GM12864 (cell line): Measurements from ENCODE around the gene TMEM150A.
A peak's percentile ranks its signal among the peaks of the same experiment; 100 is the strongest.

ENCODE experiments used
- DNase-seq: peaks from one replicate; pipeline ENCODE4 v3.0.0-alpha.2; 2011; ENCODE audit warnings: low read depth
- H3K4me3 ChIP-seq: 2 replicates; pipeline ENCODE4 v1.5.1; 2011; ENCODE audit warnings: mild to moderate bottlenecking, low read depth, low read length, control low read depth
- TF ChIP-seq, protein P1 (sequence below): IDR thresholded peaks from 2 replicates; pipeline ENCODE4 v1.5.1; 2011; ENCODE audit warnings: low read depth, mild to moderate bottlenecking, moderate library complexity, low read length, control low read depth, inconsistent platforms; ENCODE audit errors: missing control alignments

Gene TMEM150A

DNA sequence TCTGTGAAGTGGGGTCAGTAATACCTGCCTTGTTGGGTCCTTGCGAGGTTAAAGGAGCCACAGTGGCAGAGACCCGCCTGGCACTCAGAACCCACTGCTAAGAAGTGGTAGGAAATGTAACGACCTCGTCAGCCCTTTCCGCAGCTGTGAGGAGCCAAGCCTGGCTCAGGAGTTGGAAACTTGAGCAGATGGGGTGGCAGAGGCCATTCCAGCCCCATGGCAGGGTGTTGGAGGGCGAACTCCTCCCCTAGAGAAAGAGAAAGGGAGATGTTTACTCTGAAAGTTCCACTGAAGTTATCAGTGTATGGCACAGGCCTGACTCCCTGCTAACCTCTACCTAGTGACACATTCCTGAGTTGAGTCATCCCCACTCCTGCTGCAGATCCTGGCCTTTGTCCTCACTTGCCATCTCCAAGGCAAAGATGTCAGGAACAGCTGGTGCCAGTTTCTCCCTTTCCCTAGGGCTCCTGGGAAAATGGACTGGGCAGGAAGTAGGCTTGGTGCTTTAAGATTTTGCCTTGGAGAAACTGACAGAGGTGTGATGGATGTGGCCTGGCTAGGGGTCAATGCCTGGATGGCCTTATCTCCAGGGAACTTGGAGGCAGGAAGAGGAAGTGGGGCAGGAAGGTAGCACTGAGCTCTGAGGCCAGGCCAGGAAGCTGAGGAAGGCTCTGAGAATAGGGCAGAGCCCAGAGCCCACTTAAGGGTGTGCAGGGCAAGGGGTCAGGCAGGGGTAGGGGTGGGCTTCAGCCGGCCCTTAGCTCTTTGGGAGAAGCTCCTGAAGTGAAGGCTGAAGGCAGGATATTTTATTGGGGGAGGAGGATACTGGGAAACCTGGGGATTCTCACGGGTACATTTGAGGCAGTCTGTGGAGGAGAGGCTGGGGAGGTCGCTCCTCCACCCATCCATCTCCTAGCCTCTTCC lies 17.4 kb downstream of the TMEM150A start:
- DNase-seq: no peak
- TF ChIP-seq, protein P1, sequence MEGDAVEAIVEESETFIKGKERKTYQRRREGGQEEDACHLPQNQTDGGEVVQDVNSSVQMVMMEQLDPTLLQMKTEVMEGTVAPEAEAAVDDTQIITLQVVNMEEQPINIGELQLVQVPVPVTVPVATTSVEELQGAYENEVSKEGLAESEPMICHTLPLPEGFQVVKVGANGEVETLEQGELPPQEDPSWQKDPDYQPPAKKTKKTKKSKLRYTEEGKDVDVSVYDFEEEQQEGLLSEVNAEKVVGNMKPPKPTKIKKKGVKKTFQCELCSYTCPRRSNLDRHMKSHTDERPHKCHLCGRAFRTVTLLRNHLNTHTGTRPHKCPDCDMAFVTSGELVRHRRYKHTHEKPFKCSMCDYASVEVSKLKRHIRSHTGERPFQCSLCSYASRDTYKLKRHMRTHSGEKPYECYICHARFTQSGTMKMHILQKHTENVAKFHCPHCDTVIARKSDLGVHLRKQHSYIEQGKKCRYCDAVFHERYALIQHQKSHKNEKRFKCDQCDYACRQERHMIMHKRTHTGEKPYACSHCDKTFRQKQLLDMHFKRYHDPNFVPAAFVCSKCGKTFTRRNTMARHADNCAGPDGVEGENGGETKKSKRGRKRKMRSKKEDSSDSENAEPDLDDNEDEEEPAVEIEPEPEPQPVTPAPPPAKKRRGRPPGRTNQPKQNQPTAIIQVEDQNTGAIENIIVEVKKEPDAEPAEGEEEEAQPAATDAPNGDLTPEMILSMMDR: no peak
- H3K4me3 ChIP-seq: peak overlapping the region; percentile 68

DNA sequence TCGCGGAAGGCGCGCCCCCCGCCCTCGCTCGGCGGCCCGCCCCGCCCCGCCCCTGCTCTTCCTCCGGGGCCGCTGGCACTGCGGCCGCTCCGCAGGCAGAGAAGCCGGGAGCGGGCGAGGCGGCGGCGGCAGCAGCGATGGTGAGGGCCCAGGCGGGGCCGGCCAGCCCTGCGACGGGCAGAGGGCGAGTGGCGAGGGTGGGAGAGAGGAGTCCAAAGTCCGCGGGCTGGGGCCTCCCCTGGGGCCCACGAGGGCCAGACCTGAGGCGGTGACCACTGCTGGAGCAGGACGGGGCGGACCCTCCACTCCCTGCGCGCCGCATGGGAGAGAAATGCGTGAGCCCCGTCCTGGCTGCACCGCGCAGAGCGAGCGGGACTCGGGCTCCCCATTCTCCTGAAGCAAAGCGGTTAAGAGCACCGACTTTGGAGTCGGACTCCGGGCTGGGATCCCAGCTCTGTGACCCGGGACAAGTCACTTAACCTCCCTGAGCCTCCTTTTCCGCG lies 18.1 kb downstream of the TMEM150A start, which contains the start of gene VAMP5:
TSS of gene VAMP5 (plus strand) at position 78 of the 503 bp plus-strand sequence. CDS start at position 138, 60 bp downstream.
- TF ChIP-seq, protein P1: no peak
- DNase-seq: no peak
- H3K4me3 ChIP-seq: peak within 1 kb of the TSS; percentile 68

DNA sequence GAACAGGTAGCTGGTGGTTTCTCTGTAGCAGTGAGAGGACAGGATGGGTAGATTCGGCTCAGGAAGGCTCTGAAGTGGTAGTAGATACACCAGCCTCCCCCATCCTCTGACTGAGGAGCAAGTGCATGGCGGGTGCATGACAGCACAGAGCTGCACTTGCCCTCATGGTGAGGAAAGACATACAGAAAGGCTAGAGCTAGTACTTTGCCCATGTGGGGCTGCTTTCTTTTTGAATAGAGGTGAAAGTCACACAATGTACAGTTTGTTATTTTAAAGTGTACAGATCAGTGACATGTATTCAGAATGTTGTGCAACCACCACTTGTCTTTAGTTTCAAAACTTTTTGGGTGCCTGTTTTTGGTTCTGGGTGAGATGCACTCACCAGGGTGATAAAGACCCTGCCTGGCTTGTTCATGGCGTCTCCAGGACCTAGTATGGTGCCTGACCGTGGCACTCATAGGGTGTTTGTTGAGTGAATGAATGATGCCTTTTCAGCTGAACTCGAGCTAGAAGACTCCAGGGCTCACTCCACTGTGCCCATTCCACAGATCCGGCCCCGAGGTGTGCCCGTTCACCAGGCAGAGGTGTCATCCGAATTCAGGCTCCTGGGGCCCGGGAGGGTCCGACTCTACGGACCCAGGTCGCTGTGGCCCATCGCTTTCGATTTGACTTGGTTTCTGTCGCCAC lies 18.7 kb downstream of the TMEM150A start:
- peak overlapping the region; percentile 68 for H3K4me3 ChIP-seq
- no peak for DNase-seq
- TF ChIP-seq, protein P1: no peak

DNA sequence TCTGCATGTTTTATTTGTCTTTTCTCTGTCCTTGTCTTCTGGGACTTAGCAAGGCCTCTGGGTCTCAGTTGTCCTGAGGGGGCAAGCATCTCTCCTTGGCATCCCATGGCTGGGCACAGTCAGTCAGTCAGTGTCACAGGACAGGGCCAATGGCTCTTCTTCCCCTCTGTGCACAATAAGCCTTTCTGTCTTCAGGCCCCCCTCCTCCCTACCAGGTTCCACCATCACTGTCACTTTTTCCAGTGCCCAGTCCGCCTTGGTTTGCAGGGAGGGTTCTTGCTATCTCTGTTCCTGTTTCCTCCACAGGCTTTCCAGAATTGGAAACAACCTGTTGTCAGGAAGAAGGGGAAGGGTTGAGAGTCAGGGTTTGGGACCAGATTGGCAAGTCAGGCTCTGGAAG lies 20.0 kb downstream of the TMEM150A start:
- TF ChIP-seq, protein P1: no peak
- no peak overlapping the region for H3K4me3 ChIP-seq
- no peak for DNase-seq

DNA sequence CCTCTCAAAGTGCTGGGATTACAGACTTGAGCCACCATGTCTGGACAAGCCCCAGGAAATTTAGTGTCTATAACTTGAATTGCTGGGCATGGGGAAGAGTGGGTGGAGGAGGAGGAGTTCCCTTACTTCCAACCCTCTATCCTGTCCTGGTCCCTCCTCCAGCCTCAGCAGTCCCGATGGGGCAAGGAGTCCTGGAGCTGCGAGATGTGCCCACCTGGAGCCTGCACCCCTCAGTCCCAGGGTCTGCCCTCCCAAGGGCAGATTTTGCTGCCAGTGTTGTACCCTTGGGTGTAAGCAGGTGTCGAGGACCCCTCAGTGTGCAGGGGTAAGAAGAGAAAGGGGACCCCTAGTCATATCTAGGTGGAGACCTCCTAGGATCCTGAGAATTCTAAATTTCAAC lies 22.3 kb downstream of the TMEM150A start:
- H3K4me3 ChIP-seq: no peak overlapping the region

DNA sequence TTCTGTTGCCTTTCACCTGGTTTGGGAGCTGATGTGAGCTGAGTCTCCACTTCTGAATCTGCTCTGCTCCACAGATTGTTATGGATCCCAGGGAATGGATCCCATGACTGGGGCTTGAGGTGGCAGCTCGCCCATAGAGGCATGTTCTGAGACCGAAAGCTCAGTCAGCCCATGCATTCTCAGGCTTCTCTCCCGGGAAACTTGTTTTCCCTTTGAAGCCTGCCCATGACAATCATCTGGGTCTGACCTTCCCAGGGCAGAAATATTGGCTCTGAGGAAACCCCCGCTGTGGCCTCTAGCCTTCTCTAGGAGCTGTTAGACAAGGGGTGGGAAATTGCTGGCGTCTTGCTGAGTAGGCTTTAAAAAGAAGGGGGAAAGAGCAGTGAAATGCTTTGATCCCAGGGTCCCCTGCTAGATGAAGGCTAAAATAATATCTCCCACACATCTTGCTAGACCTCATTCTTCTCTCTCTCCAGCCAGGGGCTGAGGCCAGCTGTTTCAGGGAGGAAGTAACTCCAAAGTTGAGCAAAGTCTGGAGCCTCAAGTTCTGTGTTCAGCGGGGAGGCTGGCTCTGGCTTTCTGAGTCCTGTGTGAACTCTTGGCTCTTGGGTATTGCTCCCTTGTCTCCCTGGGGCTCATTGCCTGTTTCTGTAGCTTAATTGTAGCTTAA lies 23.1 kb downstream of the TMEM150A start:
- peak overlapping the region; percentile 52 for H3K4me3 ChIP-seq
- no peak for DNase-seq
- TF ChIP-seq, protein P1: no peak

More for the DNA sequence above, 22.3 kb downstream of the TMEM150A start:
- no peak for DNase-seq
- TF ChIP-seq, protein P1: no peak
